B cell (primary cell): Measurements from ENCODE around the gene KLF16. TPM values are rescaled to one million over a fixed set of nuclear protein-coding genes. Genes with fewer than 3 reads are reported as not detected.

Experiments used
- ATAC-seq: fragments of 200-7000 bp; cut with Tn5 transposase; one replicate; pipeline ENCODE4 v1.10.0; 2021; ENCODE audit warnings: low read depth, mild to moderate bottlenecking, moderate number of reproducible peaks, moderate library complexity
- CTCF ChIA-PET: fragments of 350-600 bp; sonication (Branson Sonifier 250); formaldehyde crosslinking; loops from one replicate; lab custom pipeline; 2021; ENCODE audit warnings: antibody characterized with exemption, inconsistent platforms; lab: Charles Lee
- POLR2A ChIA-PET: fragments of 350-600 bp; sonication (Branson Sonifier 250); formaldehyde crosslinking; loops from one replicate; lab custom pipeline; 2021; ENCODE audit warnings: antibody characterized with exemption; lab: Charles Lee
- DNase-seq: peaks from one replicate; pipeline ENCODE4 v3.0.0; 2013
- H2AFZ ChIP-seq: 2 replicates; pipeline ENCODE4 v1.6.1; 2012; ENCODE audit warnings: mild to moderate bottlenecking, low read depth, low read length; ENCODE audit not compliant: insufficient read depth, poor library complexity, severe bottlenecking
- H3K27ac ChIP-seq, 2 donors: 1 replicate in 1 of 2; 2 replicates in 1 of 2; pipeline ENCODE4 v1.5.1; 2012 to 2013; ENCODE audit warnings: low read length in 2 of 2, mild to moderate bottlenecking in 2 of 2, moderate library complexity in 1 of 2
- H3K27me3 ChIP-seq, 4 experiments: fragments of 200-600 bp in 1 of 4; sonication (generic) in 1 of 4; replicated peaks in 1 of 4; 1 replicate in 2 of 4; 2 replicates in 2 of 4; pipeline versions ENCODE4 v1.6.1 to v1.7.0; 2013 to 2016; ENCODE audit warnings: low read length in 3 of 4, mild to moderate bottlenecking in 2 of 4, mixed read lengths in 1 of 4, moderate library complexity in 1 of 4; ENCODE audit not compliant: insufficient read depth in 4 of 4, control insufficient read depth in 3 of 4; ENCODE audit errors: control extremely low read depth in 1 of 4
- H3K36me3 ChIP-seq, 2 experiments: replicated peaks in 1 of 2; 1 replicate in 1 of 2; 2 replicates in 1 of 2; pipeline versions ENCODE4 v1.6.1 to v1.7.1; 2013; ENCODE audit warnings: low read length in 1 of 2; ENCODE audit not compliant: insufficient read depth in 2 of 2, control insufficient read depth in 1 of 2; ENCODE audit errors: control extremely low read depth in 1 of 2, extremely low read depth in 1 of 2
- H3K4me1 ChIP-seq, 2 donors: fragments of 200-600 bp in 1 of 2; sonication (generic) in 1 of 2; 1 replicate in 1 of 2; 2 replicates in 1 of 2; pipeline versions ENCODE4 v1.5.1 to v1.6.1; 2013 to 2017; ENCODE audit warnings: low read length in 2 of 2; ENCODE audit not compliant: control insufficient read depth in 2 of 2, insufficient read depth in 2 of 2
- H3K4me2 ChIP-seq: replicated peaks from 2 replicates; pipeline ENCODE3; 2012; ENCODE audit warnings: mild to moderate bottlenecking, low read depth, low read length; ENCODE audit not compliant: poor library complexity, severe bottlenecking
- H3K4me3 ChIP-seq, 5 experiments: fragments of 200-600 bp in 1 of 5; sonication (generic) in 1 of 5; 1 replicate in 3 of 5; 2 replicates in 2 of 5; pipeline versions ENCODE4 v1.5.1 to v1.7.0; 2011 to 2016; ENCODE audit warnings: low read length in 4 of 5, mild to moderate bottlenecking in 4 of 5, low read depth in 2 of 5, control low read depth in 1 of 5, moderate library complexity in 1 of 5; ENCODE audit not compliant: insufficient read depth in 1 of 5; ENCODE audit errors: control extremely low read depth in 1 of 5, extremely low read depth in 1 of 5
- H3K79me2 ChIP-seq: fragments of 200-600 bp; sonication (generic); one replicate; pipeline ENCODE4 v1.6.0; 2016; ENCODE audit warnings: low read length; ENCODE audit not compliant: control insufficient read depth, insufficient read depth
- H3K9ac ChIP-seq: fragments of 200-600 bp; sonication (generic); 2 replicates; pipeline ENCODE4 v1.6.1; 2017; ENCODE audit warnings: mild to moderate bottlenecking, low read length, moderate library complexity
- H3K9me3 ChIP-seq, 3 donors: one replicate each; pipeline versions ENCODE4 v1.6.1 to v1.7.1; 2013; ENCODE audit warnings: low read length in 2 of 3; ENCODE audit not compliant: control insufficient read depth in 2 of 3, insufficient read depth in 1 of 3; ENCODE audit errors: control extremely low read depth in 1 of 3
- H4K20me1 ChIP-seq: 2 replicates; pipeline ENCODE4 v1.6.0; 2012; ENCODE audit warnings: mild to moderate bottlenecking, low read length; ENCODE audit not compliant: insufficient read depth, control insufficient read depth, poor library complexity, severe bottlenecking
- H3K27ac Mint-ChIP-seq: one replicate; pipeline ENCODE4 v1.8.0; 2021; ENCODE audit warnings: mixed read lengths
- H3K27me3 Mint-ChIP-seq: one replicate; pipeline ENCODE4 v1.8.0; 2021; ENCODE audit warnings: mixed read lengths
- H3K4me1 Mint-ChIP-seq: one replicate; pipeline ENCODE4 v1.8.0; 2021; ENCODE audit warnings: mixed read lengths
- H3K4me3 Mint-ChIP-seq: one replicate; pipeline ENCODE4 v1.8.0; 2021; ENCODE audit warnings: mixed read lengths
- H3K9me3 Mint-ChIP-seq: one replicate; pipeline ENCODE4 v1.8.0; 2022; ENCODE audit warnings: mixed read lengths; ENCODE audit not compliant: insufficient read depth
- CTCF ChIP-seq: fragments of 200-600 bp; IDR thresholded peaks from one replicate; pipeline ENCODE4 v1.8.0; 2022; ENCODE audit warnings: antibody characterized with exemption, mild to moderate bottlenecking
- EZH2 ChIP-seq: IDR thresholded peaks from 2 replicates; pipeline ENCODE4 v1.6.1; 2012; ENCODE audit warnings: borderline replicate concordance, low read depth, mild to moderate bottlenecking, moderate library complexity, low read length; ENCODE audit not compliant: insufficient read depth, poor library complexity, severe bottlenecking
- WGBS: methylation state at CpG from one replicate; pipeline ENCODE4 v1.1.5; 2013; ENCODE audit warnings: missing lambda C conversion rate; ENCODE audit not compliant: insufficient coverage; 5-methylcytosine and 5-hydroxymethylcytosine counted together
- intact Hi-C: fragments of 100-400 bp; cut with micrococcal nuclease; formaldehyde crosslinking; loops from one replicate; pipeline ENCODE4 v1.10.0; 2022
- polyA plus RNA-seq: library from polyadenylated mRNA; depleted of rRNA; stranded (reverse); fragments of >200 nt; gene quantifications from 2 replicates; pipeline ENCODE4 v1.2.3, GENCODE V29; 2012
- total RNA-seq, 2 donors: library from RNA; stranded (reverse); fragments of 120-200 nt in 1 of 2; gene quantifications; 1 replicate in 1 of 2; 2 replicates in 1 of 2; pipeline versions ENCODE4 v1.2.3 to v1.2.4, GENCODE V29; 2013 to 2022

KLF16 gene
- total and polyA plus RNA-seq, 2 donors (not counting 1 experiment from before 2014, with no cell fraction given), result 29.7 to 49.0 TPM

- ChIA-PET CTCF (interaction anchor here (1.5 kb wide), 1 partner anchor 269 kb away, joined by 3 read pairs; no protein-coding TSS in a partner anchor), POLR2A (no interaction called here)
- intact Hi-C loops, result loop anchor here (5.0 kb wide), 1 partner anchor 612 kb away; the partner anchor contains the start of gene TIMM13
These were observed 48.4 kb downstream of the KLF16 start for GRCh38 chr19:1814833-1815604.

More at GRCh38 chr19:1814833-1815604, 48.4 kb downstream of the KLF16 start:
- TF ChIP-seq CTCF, result no peak
- no peak for TF ChIP-seq EZH2
- H2AFZ ChIP-seq, result no peak overlapping the region
- Mint-ChIP-seq H3K4me3 (no peak overlapping the region), H3K4me1 (peaks cover 12% of the 10 kb centered on the region), H3K27me3 (no peaks in the 10 kb centered on the region), H3K27ac (no peak overlapping the region), H3K9me3 (no peaks in the 10 kb centered on the region)
- peaks cover 0 to 44% of the 10 kb centered on the region in 2 experiments for H3K36me3 ChIP-seq
- H3K4me2 ChIP-seq, result no peak overlapping the region
- H4K20me1 ChIP-seq, result peaks cover 36% of the 10 kb centered on the region
- H3K9ac ChIP-seq, result no peak overlapping the region
- DNase-seq (no peak), ATAC-seq (no peak)
- H3K9me3 ChIP-seq, result peaks cover 0 to 5% (median 0%) of the 10 kb centered on the region in 3 donors
- no peaks in the 10 kb centered on the region for H3K27me3 ChIP-seq
- no peak overlapping the region for H3K27ac ChIP-seq
- 94% methylated on average over 14 of the region's 26 CpGs for WGBS
- no peaks in the 10 kb centered on the region for H3K79me2 ChIP-seq
- H3K4me3 ChIP-seq, result no peak overlapping the region
- peaks cover 9 to 19% of the 10 kb centered on the region in 2 donors for H3K4me1 ChIP-seq
